Stimulated activated CD4-positive, alpha-beta T cell treated with anti-CD3 and anti-CD28 coated beads, TNF-alpha, amount 100 ng/mL, for 1 hour (primary cell): Measurements from ENCODE around the gene RASGEF1B.
A peak's percentile ranks its signal among the peaks of the same experiment; 100 is the strongest.

Experiments
- DNase-seq, 3 donors: peaks; one replicate each; pipeline ENCODE4 v3.0.0-alpha.2; 2020; ENCODE audit warnings: low read depth in 3 of 3, low spot score in 1 of 3

Gene RASGEF1B

GRCh38 chr4:81471588-81472280 lies at the start of gene RASGEF1B:
TSS of gene RASGEF1B (minus strand) at chr4:81471907. CDS start at chr4:81459508, 12,399 bp downstream.
- DNase-seq = peak; percentile 83 to 94 (median 92)

- DNase-seq = no peak
Observed at GRCh38 chr4:81519856-81520255, 48.1 kb upstream of the RASGEF1B start.

DNA sequence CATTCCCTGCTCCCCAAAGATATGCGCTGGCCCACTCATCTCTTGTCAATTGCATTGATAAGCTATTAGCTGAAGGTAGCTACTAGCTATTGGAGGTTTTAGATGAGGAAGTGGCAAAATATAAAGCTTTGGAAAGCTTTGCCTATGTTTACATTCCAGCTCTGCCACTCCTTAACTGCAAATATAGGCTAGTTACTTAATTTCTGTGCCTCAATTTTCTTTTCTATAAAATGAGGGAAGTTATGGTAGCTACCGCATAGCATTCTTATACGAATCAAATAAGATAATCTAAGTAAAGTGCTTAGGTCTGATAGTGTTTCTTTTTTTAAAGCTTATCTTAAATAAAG lies 47.7 kb upstream of the RASGEF1B start:
- DNase-seq = no peak

DNA sequence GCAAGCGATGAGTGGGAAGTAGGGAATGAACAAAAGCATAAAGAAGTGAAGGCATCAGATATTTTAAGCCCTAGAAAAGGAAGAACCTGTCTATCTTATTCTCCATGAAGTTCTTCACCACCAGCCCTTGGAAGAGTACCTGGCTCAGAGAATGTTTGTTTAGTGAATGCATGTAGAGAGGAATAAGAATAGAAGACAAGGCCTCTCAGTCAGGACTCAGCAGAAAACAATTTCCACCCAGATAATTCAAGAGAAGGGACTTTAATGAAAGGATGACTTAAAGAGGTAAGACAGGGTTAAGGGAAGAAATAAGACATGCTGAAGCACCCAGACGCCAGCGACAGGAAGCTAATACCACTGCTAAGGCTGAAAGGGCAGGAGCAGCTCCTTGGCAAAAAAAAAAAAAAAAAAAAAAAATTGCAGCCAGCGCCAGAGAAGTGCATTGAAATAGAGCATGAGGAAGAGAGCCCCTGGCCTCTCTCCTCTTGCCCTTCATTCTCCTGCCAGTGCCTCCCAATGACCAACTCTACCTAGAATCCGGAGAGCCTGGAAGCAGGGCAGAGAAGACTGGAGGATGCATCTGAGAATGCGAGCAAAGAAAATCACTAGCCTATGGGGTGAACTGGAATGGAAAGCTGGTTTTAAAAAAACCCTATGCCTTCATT lies 47.2 kb upstream of the RASGEF1B start:
- no peak for DNase-seq

GRCh38 chr4:81516241-81516640 lies 44.5 kb upstream of the RASGEF1B start:
- DNase-seq = no peak

DNA sequence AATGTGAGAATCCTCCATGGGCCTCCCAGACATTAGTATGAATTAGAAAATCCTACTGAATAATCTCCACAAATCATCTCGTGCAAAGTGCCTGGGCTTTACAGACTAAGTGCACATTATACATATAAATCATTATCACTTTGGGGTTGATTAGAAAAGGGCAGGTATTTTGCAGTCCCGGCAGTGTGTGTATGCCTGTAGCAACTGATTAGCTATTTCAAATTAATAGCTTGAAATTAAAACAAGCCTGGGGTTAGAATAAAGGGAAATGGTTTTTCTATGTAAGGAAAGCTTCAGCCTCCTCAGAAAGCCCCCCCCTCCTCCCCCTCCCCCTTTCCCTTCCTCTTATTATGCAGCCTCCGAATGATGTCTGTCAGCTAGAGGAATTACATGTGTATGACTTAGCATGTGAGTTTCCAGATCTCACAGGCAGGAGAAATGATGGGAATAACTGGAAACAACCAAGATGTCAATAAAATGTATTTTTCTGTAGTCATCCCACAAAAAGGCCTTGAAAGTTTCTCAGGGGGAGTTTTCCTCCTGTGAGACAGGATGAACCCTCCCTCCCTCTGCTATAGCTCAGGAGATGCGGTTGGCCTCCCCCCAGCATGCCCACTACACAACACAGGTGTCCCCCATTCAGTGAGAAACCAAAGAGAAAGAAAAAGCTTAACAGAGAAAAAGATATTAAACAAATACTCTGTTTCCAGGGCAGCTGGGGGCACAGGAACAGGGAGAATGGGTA lies 41.2 kb upstream of the RASGEF1B start:
- no peak for DNase-seq

DNA sequence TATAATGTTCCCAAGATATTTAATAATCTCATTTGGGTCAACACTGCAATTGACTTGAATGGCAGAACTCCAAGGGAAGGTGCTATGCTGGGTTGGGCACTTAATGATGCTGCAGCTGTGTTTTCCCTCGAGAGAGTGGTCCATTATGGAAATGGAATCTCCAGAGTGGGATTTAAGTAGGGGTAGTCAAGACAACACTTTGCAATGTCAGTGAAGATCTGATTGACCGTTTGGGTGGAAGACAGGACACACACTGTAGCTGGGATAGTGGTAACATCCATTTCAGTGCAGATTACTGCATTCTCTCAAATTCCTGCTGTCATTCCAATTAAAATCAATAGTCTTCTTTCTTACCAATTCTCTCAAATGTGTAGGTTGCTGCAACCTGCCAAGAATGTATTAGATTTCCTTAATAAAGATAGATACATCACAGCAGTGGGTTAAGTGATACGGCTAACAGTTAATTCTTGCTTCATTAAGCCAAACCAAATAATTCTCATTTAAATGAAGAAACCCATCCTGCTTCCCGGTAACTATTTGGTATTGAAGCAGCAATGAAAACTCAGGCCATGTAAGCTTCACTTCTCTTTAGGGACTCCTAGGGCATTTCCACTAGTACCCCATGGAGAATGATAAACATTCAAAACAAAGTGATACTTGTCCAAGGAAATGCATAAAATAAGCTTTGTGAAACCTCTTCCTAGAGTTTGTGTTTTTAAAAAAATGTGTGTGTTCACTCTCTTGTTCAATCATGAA lies 40.5 kb upstream of the RASGEF1B start:
- DNase-seq = no peak

GRCh38 chr4:81510643-81511178 lies 39.0 kb upstream of the RASGEF1B start:
- DNase-seq = no peak

GRCh38 chr4:81509822-81510221 lies 38.1 kb upstream of the RASGEF1B start:
- DNase-seq = no peak

GRCh38 chr4:81509191-81509590 lies 37.5 kb upstream of the RASGEF1B start:
- DNase-seq = no peak

DNA sequence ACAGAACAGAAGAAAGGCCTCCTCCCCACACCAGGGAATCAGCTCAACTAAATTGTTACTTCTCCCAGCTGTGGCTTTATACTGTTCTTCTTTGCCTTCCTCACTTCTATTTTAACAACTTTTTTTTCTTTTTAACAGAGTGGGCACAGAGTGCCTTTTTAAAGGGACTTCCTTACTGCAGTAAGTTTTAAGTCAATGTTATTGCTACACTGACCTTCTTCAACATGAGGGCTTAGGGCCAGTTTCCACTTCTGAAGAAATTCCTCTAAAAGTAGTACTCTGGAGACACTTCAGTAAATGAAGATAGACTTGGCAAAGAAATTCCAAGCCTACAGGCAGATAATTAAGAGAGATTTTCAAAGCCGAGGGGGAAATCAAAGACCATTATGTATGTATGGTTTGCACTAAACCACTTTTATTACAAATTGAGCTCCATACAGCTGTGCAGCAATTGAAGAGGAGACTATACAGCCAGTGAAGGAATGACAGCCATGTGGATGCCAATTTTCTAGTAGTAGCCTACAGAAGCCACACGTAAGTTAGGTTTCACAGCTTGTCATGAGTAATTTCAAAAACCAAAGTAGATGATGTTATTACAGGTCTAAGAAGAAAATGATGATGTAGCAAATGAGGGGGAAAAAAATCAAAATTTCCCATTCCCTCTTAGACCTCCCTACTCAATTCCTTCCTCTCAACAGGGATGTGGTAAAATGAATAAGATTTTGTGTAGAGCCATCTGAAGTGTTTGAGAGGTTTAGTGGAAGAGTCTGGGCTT lies 36.9 kb upstream of the RASGEF1B start:
- DNase-seq = no peak

DNA sequence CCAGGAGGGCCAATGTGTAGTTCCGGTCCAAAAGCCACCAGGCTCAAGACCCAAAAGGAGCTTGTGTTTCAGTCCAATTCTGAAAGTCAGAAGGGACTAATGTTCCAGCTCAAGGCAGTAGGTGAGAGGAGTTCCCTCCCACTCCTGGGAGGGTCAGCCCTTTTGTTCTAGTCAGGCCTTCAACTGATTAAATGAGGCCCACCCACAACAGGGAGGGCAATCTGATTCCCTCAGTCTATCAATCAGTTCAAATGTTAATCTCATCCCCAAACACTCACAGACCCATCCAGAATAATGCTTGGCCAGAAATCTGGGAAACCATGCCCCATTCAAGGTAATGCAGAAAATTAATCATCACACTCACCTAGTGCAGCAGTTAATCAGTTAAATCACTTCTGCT lies 35.8 kb upstream of the RASGEF1B start:
- DNase-seq = no peak

DNA sequence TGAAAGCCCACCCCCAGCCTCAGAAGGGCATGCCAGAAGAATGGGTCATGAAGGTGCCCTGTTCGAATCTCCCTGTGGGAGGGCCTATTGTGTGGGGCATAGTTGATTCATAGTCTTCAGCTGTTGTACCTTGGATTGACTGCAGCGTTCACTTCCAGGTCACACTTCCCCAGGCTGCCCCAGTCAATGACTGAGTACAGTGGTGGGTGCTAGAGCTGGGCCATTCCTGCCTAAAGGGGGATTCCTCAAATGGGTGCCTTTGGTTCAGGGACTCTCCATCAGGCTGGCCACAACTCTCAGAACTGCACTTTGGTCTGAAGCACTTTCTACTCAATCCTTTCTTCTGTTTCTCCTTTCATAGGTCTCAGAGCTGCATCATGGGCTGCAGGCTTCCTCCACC lies 35.0 kb upstream of the RASGEF1B start:
- DNase-seq = no peak

GRCh38 chr4:81505726-81506125 lies 34.0 kb upstream of the RASGEF1B start:
- no peak for DNase-seq

- DNase-seq = peak; percentile 13 to 41 (median 23)
Observed at GRCh38 chr4:81505004-81505598, 33.4 kb upstream of the RASGEF1B start.

- DNase-seq = no peak
Observed at GRCh38 chr4:81504112-81505003, 32.7 kb upstream of the RASGEF1B start.

DNA sequence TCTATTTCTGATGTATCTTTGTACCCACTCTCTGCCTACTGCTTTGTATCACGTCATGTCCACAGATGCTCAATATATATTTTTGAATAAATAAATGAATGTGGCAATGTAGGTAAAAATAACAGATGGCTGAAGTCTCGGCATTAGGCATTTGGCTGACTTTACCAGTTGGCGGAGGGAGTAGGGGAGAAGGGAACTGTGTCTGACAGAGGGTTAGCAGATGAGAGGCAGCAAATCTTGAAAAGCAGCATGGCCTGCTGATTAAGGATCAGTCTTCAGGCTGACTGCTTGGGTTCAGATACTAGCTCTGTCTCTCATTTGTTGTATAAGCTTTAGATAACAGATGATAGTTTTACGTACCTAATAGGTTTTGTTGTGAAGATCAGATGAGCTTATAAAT lies 31.9 kb upstream of the RASGEF1B start:
- DNase-seq = no peak

DNA sequence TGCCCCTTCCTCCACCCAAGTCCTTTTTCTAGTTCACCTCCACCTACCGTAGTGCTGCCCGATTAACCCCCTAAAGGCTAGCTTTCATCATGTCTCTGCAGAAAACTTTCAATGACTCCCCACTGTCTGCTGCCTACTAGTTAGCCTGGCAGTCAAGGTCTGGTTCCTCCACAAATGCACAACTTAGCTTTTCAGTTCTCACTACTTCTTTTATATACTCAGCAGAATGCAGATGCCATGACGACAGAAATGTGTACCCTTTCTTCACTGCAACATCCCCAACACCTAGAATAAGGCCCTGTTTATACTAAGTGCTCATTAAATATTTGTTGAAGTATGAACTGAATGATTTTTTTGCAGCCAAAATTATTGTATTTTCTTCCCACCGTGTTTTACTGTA lies 30.9 kb upstream of the RASGEF1B start:
- no peak for DNase-seq

- DNase-seq = no peak
Observed at GRCh38 chr4:81499840-81500239, 28.1 kb upstream of the RASGEF1B start.
